ENCODE data around the gene DDX19B.

DNA sequence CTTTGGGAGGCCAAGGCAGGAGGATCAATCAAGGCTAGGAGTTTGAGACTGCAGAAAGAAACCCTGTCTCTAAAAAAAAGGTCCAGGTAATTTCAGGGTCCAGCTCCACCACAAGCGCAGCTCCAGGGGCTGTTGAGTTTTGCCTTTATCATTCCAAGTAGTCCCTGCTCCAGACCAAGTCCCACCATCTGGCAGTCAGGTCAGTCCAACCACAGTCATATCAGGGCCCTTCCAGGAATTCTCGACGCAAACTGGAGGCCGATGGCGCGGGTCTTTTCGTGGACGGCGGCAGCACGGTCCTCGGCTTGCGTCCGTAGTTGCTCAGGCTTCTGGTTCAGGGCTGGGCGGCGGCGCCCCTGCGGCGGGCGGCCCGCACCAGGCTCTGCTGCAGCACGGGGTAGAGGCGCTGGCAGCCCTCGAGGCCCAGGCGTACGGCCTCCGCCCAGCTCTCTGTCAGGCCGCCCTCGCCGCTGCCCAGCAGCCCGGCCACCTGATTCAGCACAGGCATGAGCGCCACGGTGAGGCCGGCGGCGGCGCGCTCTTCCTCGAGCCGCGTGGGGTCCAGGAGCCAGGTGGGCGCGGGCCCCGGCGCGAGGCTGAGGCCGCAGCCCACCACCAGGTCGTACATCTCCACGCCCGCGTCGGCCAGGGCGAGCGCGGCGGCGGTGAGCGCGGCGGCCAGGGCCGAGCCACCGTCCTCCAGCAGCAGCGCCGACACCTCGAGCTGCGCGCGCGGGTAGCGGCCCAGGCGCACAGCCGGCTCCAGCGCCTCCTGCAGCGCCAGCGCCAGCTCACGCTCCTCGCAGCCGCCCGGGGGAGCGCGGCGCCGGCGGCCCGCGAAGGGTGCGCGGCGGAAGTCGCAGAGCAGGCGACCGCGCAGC lies 48.0 kb upstream of the DDX19B start:
- TF ChIP-seq ATF3 (CRISPR knock-in tag; conservative IDR thresholded peaks at IDR 0.05) (no peak), EMX1 (CRISPR knock-in tag; IDR thresholded peaks at IDR 0.05) (no peak), ZNF263 (CRISPR knock-in tag; IDR thresholded peaks at IDR 0.05; ENCODE audit: low read depth) (0 out of 2 replicates have a peak, but pooled peaks have one; percentile 36), ESRRA (CRISPR knock-in tag; IDR thresholded peaks at IDR 0.05; ENCODE audit: borderline replicate concordance) (peak; percentile 54; the same call in 1 of the 2 replicates), TCF7 (CRISPR knock-in tag; IDR thresholded peaks at IDR 0.05; ENCODE audit: low read depth) (peak; percentile 85; the same call in 1 of the 2 replicates), KAT7 (CRISPR knock-in tag; IDR thresholded peaks at IDR 0.05; ENCODE audit: borderline replicate concordance) (no peak; the same call in 1 of the 2 replicates), ZNF121 (CRISPR knock-in tag; IDR thresholded peaks at IDR 0.05) (no peak), ETV6 (CRISPR knock-in tag; IDR thresholded peaks at IDR 0.05) (no peak)
- TF ChIP-seq, protein P1, sequence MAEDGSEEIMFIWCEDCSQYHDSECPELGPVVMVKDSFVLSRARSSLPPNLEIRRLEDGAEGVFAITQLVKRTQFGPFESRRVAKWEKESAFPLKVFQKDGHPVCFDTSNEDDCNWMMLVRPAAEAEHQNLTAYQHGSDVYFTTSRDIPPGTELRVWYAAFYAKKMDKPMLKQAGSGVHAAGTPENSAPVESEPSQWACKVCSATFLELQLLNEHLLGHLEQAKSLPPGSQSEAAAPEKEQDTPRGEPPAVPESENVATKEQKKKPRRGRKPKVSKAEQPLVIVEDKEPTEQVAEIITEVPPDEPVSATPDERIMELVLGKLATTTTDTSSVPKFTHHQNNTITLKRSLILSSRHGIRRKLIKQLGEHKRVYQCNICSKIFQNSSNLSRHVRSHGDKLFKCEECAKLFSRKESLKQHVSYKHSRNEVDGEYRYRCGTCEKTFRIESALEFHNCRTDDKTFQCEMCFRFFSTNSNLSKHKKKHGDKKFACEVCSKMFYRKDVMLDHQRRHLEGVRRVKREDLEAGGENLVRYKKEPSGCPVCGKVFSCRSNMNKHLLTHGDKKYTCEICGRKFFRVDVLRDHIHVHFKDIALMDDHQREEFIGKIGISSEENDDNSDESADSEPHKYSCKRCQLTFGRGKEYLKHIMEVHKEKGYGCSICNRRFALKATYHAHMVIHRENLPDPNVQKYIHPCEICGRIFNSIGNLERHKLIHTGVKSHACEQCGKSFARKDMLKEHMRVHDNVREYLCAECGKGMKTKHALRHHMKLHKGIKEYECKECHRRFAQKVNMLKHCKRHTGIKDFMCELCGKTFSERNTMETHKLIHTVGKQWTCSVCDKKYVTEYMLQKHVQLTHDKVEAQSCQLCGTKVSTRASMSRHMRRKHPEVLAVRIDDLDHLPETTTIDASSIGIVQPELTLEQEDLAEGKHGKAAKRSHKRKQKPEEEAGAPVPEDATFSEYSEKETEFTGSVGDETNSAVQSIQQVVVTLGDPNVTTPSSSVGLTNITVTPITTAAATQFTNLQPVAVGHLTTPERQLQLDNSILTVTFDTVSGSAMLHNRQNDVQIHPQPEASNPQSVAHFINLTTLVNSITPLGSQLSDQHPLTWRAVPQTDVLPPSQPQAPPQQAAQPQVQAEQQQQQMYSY (CRISPR knock-in tag; IDR thresholded peaks at IDR 0.05): no peak
- TF ChIP-seq, protein P2, sequence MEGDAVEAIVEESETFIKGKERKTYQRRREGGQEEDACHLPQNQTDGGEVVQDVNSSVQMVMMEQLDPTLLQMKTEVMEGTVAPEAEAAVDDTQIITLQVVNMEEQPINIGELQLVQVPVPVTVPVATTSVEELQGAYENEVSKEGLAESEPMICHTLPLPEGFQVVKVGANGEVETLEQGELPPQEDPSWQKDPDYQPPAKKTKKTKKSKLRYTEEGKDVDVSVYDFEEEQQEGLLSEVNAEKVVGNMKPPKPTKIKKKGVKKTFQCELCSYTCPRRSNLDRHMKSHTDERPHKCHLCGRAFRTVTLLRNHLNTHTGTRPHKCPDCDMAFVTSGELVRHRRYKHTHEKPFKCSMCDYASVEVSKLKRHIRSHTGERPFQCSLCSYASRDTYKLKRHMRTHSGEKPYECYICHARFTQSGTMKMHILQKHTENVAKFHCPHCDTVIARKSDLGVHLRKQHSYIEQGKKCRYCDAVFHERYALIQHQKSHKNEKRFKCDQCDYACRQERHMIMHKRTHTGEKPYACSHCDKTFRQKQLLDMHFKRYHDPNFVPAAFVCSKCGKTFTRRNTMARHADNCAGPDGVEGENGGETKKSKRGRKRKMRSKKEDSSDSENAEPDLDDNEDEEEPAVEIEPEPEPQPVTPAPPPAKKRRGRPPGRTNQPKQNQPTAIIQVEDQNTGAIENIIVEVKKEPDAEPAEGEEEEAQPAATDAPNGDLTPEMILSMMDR (IDR thresholded peaks at IDR 0.05): no peak
- TF ChIP-seq, protein P3, sequence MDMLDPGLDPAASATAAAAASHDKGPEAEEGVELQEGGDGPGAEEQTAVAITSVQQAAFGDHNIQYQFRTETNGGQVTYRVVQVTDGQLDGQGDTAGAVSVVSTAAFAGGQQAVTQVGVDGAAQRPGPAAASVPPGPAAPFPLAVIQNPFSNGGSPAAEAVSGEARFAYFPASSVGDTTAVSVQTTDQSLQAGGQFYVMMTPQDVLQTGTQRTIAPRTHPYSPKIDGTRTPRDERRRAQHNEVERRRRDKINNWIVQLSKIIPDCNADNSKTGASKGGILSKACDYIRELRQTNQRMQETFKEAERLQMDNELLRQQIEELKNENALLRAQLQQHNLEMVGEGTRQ (CRISPR knock-in tag; IDR thresholded peaks at IDR 0.05): no peak
- TF ChIP-seq, protein P4, sequence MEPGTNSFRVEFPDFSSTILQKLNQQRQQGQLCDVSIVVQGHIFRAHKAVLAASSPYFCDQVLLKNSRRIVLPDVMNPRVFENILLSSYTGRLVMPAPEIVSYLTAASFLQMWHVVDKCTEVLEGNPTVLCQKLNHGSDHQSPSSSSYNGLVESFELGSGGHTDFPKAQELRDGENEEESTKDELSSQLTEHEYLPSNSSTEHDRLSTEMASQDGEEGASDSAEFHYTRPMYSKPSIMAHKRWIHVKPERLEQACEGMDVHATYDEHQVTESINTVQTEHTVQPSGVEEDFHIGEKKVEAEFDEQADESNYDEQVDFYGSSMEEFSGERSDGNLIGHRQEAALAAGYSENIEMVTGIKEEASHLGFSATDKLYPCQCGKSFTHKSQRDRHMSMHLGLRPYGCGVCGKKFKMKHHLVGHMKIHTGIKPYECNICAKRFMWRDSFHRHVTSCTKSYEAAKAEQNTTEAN (CRISPR knock-in tag; IDR thresholded peaks at IDR 0.05): peak; percentile 76
- TF ChIP-seq, protein P5, sequence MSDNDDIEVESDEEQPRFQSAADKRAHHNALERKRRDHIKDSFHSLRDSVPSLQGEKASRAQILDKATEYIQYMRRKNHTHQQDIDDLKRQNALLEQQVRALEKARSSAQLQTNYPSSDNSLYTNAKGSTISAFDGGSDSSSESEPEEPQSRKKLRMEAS (CRISPR knock-in tag; IDR thresholded peaks at IDR 0.05): peak; percentile 54; the same call in 1 of the 2 replicates
- TF ChIP-seq, protein P6, sequence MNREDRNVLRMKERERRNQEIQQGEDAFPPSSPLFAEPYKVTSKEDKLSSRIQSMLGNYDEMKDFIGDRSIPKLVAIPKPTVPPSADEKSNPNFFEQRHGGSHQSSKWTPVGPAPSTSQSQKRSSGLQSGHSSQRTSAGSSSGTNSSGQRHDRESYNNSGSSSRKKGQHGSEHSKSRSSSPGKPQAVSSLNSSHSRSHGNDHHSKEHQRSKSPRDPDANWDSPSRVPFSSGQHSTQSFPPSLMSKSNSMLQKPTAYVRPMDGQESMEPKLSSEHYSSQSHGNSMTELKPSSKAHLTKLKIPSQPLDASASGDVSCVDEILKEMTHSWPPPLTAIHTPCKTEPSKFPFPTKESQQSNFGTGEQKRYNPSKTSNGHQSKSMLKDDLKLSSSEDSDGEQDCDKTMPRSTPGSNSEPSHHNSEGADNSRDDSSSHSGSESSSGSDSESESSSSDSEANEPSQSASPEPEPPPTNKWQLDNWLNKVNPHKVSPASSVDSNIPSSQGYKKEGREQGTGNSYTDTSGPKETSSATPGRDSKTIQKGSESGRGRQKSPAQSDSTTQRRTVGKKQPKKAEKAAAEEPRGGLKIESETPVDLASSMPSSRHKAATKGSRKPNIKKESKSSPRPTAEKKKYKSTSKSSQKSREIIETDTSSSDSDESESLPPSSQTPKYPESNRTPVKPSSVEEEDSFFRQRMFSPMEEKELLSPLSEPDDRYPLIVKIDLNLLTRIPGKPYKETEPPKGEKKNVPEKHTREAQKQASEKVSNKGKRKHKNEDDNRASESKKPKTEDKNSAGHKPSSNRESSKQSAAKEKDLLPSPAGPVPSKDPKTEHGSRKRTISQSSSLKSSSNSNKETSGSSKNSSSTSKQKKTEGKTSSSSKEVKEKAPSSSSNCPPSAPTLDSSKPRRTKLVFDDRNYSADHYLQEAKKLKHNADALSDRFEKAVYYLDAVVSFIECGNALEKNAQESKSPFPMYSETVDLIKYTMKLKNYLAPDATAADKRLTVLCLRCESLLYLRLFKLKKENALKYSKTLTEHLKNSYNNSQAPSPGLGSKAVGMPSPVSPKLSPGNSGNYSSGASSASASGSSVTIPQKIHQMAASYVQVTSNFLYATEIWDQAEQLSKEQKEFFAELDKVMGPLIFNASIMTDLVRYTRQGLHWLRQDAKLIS (CRISPR knock-in tag; IDR thresholded peaks at IDR 0.05; ENCODE audit: borderline replicate concordance): no peak

All from WTC11 (cell line).